ENCODE data around the gene SLC37A3.
"Not testable (repeated sequence)": the region's sequence is repeated elsewhere in the genome, so short reads cannot be mapped to it uniquely, and the experiment has no call there.

Gene SLC37A3

DNA sequence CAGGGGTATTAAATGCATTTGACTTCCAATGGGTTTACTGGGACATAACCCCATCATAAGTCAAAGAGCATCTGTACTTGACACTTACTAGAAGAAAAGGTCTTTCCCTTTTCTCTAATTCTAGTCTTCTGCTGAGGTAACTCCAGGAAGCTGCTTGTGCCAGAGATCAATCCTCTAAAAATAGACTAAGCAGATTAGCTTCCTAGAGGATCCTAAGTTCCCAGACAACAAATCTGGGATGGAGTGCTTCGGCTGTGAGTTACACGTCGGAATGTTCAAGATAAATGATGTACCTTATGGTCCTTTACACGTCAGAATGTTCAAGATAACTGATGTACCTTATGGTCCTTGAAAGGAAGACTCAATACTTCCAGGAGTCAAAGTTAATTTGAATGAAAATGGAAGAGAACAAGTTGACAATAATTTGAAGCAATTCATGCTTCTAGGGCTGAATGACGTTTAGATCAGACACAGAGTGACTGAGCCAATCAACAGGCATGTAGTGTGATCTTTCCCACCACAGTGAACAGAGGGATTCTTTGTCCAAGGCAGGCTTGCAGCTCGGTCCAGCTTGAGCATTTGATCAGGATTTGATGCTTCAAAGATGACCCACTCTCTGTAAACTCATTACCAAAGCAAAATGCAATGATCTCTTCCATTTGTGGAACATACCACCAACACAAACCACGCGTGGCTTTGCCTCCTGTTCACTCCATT, 63.8 kb downstream of the SLC37A3 start:
- no peak for DNase-seq (ENCODE audit: insufficient read length)
- no peak for FAIRE-seq
- TF ChIP-seq TAF1 (IDR thresholded peaks at IDR 0.05; ENCODE audit: borderline replicate concordance, low read depth, low read length): no peak
- no peak for TF ChIP-seq POLR2AphosphoS5 (IDR thresholded peaks at IDR 0.05; ENCODE audit: low read depth, low read length)
- TF ChIP-seq POLR2A (IDR thresholded peaks at IDR 0.05; ENCODE audit: low read depth, low read length): no peak

DNA sequence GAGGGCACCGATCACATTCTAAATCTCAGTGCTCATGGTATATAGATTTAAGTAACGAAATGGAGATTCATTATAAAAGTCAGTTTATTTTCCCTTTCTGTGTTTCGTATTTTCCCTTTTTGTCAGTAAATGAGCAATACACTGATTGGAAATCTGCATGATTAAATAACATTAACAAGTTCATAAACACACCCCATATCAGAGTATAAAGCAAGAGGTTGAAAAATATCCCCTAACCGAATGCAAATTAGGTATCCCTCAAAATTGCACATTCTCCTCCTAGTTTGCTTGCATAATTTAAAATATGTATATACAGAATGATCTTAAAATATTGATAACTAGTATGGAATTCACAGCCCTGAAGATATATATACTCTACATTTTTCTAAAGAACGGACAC, 64.6 kb downstream of the SLC37A3 start:
- no peak for FAIRE-seq
- no peak for DNase-seq (ENCODE audit: insufficient read length)
- no peak for TF ChIP-seq POLR2AphosphoS5 (IDR thresholded peaks at IDR 0.05; ENCODE audit: low read depth, low read length)
- no peak for TF ChIP-seq POLR2A (IDR thresholded peaks at IDR 0.05; ENCODE audit: low read depth, low read length)
- TF ChIP-seq TAF1 (IDR thresholded peaks at IDR 0.05; ENCODE audit: borderline replicate concordance, low read depth, low read length): no peak

DNA sequence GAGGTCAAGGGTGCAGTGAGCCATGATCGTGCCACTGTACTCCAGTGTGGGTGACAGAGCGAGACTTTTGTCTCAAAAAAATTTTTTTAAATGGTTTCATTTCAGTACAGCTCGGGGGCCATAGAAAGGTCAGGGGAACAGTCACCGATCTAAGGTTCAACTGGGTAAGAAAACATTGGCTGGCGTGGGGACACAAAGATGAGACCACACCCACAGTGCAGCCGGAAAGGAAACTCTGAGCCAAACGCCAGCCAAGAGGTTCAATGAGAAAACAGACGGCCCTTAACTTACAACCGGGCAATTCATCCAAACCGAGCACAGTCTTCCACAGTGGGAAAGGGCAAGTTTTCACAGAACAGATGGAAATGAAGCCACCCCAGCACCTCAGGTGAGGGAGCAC, 65.1 kb downstream of the SLC37A3 start:
- DNase-seq (ENCODE audit: insufficient read length): no peak
- TF ChIP-seq POLR2A (IDR thresholded peaks at IDR 0.05; ENCODE audit: low read depth, low read length): no peak
- TF ChIP-seq TAF1 (IDR thresholded peaks at IDR 0.05; ENCODE audit: borderline replicate concordance, low read depth, low read length): no peak
- no peak for TF ChIP-seq POLR2AphosphoS5 (IDR thresholded peaks at IDR 0.05; ENCODE audit: low read depth, low read length)

DNA sequence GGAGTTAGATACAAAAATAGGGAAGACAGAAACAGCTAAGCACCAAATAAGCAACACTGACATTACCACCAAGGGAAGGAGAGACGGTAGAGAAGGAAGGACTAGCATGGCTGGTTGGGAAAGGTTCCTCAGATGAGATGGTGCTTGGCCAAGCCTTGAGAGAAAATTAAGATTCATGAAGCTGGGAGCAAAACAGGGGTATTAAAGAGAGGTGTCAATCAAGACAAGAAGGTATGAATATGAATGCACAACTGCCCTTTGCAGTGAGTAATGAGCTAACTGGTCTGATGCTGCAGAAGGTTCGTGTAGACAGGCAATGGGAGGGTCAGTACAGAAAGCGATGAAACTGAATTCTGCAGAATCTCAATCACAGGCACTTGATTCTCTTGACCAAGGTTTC, 67.7 kb downstream of the SLC37A3 start:
- TF ChIP-seq TAF1 (IDR thresholded peaks at IDR 0.05; ENCODE audit: borderline replicate concordance, low read depth, low read length): no peak
- TF ChIP-seq POLR2AphosphoS5 (IDR thresholded peaks at IDR 0.05; ENCODE audit: low read depth, low read length): no peak
- TF ChIP-seq POLR2A (IDR thresholded peaks at IDR 0.05; ENCODE audit: low read depth, low read length): no peak
- FAIRE-seq: no peak
- DNase-seq (ENCODE audit: insufficient read length): no peak

More for the DNA sequence above, 65.1 kb downstream of the SLC37A3 start:
- no peak for FAIRE-seq

DNA sequence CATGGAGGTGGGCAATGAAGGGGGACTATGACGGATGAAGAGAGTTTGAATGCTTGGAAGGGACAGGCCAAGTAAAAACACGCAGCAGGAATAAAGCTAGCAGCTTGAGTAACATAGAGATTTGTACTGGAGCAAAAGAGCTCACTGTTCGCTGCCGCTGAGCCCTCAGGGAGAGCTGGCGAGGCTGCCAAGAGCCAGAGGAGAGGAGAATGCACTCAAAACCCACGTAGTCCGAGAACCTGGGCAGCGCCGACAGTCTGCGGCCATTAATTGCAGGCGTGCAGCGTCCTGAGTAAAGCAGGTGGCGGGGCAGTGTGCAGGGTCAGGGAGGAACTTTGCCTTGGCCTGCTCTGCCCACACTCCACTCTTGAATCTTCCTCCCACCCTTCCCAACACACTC, 68.2 kb downstream of the SLC37A3 start:
- TF ChIP-seq POLR2A (IDR thresholded peaks at IDR 0.05; ENCODE audit: low read depth, low read length) (no peak), POLR2AphosphoS5 (IDR thresholded peaks at IDR 0.05; ENCODE audit: low read depth, low read length) (no peak), TAF1 (IDR thresholded peaks at IDR 0.05; ENCODE audit: borderline replicate concordance, low read depth, low read length) (no peak)
- FAIRE-seq: no peak
- DNase-seq (ENCODE audit: insufficient read length): no peak

DNA sequence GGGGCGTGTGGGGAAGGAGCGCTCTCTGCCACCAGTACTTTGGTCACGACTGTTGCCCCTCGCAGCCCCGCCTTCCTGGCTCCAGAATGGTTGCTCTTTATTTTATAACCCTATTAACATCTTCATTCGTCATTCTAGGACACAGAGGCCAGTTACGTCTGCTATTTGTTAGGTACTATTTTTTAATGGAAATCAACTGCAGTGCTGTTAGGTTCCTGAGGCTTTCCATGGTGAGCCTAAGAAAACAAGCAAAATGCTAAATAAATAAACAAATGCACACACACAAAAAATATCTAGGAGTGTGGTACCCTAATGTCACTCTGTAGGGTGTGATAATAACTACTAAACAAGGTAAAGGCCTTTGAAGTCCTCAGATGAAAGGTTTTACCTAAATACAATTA, 71.1 kb downstream of the SLC37A3 start:
- TF ChIP-seq TAF1 (IDR thresholded peaks at IDR 0.05; ENCODE audit: borderline replicate concordance, low read depth, low read length) (no peak), POLR2A (IDR thresholded peaks at IDR 0.05; ENCODE audit: low read depth, low read length) (no peak), POLR2AphosphoS5 (IDR thresholded peaks at IDR 0.05; ENCODE audit: low read depth, low read length) (no peak)
- no peak for DNase-seq (ENCODE audit: insufficient read length)
- FAIRE-seq: no peak

DNA sequence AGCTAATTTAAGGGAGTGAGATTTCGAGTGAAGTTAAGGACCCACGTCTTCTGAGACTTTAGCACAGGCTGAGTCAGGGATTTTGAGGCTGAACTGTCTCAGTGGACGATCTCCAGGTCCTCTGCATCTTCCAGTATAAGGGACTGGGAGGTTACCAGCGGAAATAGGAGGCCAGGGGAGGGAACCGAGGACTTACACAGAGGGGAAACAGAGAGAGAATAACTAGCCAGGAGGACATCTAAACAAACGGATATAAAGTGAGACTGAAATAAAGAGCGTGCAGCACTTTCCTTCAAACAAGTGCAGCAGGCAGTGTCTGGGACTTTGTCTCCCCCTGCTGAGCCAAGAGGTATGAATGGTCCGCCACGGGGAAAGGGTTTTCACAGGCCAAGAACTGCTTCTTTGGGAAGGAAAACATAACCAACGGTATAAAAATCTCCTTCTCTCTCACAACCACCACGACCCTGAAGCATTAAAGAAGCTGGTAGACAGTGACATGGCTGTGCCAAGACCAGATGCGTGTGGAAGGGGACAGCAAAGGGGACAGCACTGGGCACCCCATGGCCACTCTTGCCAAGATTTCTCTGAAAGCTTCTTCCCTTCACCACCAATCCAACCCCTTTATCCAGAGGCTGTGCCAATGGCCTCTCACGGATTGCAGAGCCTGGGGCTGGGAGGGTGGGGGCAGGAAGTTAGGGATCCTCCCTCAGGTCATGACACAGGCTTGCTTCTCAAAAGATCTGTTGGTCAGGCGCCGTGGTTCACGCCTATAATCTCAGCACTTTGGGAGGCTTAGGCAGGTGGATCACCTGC, 72.0 kb downstream of the SLC37A3 start:
- DNase-seq (ENCODE audit: insufficient read length) (peak; percentile 41), FAIRE-seq (peak; percentile 71)
- TF ChIP-seq POLR2AphosphoS5 (IDR thresholded peaks at IDR 0.05; ENCODE audit: low read depth, low read length) (no peak), TAF1 (IDR thresholded peaks at IDR 0.05; ENCODE audit: borderline replicate concordance, low read depth, low read length) (no peak), POLR2A (IDR thresholded peaks at IDR 0.05; ENCODE audit: low read depth, low read length) (no peak)

DNA sequence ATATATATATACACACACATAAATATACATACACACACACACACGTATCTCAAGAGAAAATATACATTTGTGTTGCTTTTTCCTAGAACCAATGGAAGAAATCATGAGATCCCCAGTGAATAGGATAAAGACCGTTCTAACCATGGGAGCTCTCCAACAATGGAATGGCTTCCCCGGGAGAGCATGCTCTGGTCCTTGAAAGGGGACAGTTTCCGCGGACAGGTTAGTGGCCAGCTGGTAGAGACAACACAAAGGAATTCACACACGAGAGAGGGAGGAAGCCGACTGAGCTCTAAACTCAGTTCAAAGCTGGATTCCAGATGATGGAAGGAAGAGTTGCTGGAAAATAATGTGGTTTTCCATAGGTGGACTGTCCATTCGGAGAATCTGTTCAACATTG, 72.7 kb downstream of the SLC37A3 start:
- DNase-seq (ENCODE audit: insufficient read length): no peak
- TF ChIP-seq POLR2AphosphoS5 (IDR thresholded peaks at IDR 0.05; ENCODE audit: low read depth, low read length): no peak
- FAIRE-seq: no peak

DNA sequence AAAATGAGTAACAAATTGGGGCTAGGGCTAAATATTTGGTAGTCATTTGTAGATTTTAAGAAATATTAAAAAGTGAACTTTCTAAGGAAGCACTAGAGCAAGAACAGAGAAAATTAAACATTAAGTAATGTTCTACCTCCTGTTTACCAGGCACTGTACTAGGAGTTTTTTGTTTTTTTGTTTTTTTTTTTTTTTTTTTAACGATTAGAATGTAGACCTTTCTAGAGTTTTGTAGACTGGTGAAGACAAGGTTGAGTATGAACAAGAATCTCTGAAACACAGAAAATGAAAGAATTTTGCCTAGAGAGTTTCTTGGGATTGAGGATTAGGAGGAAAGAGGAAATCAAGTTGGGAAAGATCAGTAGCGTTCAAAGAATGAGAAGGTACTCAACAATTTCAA, 73.6 kb downstream of the SLC37A3 start:
- no peak for TF ChIP-seq POLR2A (IDR thresholded peaks at IDR 0.05; ENCODE audit: low read depth, low read length)
- no peak for DNase-seq (ENCODE audit: insufficient read length)
- FAIRE-seq: no peak

DNA sequence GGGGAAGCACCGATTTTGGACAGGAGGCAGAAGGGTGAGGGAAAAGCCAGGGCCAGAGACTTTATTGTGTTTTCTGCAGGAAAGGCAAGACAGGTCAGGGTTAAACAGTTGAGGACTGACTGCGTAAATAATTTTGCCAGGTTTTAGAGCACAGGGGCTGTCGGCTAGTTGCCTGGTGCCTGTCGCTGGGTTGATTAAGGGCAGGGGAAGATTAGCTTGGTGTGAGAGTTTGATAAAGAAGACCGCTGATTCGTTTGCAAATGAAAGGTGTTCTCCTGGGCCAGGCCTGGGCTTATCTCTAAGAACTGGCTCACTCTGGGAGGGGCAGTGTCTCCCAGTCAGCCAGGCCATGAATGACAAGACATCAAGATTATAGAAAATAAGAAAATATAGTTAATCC, 75.6 kb downstream of the SLC37A3 start:
- no peak for FAIRE-seq

DNA sequence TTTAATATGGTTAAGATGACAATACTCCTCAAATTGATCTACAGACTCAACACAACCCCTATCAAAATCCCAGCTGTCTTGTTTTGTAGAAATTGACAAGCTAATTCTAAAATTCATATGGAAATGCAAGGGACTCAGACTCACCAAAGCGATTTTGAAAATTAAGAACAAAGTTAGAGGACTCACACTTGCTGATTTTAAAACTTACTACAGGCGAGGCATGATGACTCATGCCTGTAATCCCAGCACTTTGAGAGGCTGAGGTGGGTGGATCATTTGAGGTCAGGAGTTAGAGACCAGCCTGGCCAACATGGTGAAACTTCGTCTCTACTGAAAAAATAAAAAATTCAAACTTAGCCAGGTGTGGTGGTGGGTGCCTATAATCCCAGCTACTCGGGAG, 78.3 kb downstream of the SLC37A3 start:
- not testable (repeated sequence) for DNase-seq (ENCODE audit: insufficient read length); FAIRE-seq

More for the DNA sequence above, 75.6 kb downstream of the SLC37A3 start:
- DNase-seq (ENCODE audit: insufficient read length): no peak
- TF ChIP-seq POLR2AphosphoS5 (IDR thresholded peaks at IDR 0.05; ENCODE audit: low read depth, low read length) (no peak), TAF1 (IDR thresholded peaks at IDR 0.05; ENCODE audit: borderline replicate concordance, low read depth, low read length) (no peak), POLR2A (IDR thresholded peaks at IDR 0.05; ENCODE audit: low read depth, low read length) (no peak)

DNA sequence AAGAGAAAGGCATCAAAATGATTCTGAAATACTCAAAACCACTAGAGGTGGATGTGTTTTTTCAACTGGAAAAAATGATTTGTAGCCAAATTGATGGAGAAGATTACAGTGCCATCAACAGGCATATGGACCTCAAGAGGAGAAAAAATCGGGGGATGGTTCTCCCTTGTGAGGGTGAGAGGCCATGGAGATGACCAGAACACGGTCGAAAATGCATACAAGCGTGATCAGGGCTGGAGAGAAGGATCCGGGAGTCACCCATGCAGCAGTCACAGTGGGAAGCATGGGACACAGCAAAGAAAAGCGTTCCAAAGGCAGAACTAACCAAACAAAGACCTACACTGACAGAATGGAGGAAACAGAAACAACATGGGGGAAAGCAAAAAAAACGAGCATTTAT, 80.3 kb downstream of the SLC37A3 start:
- no peak for DNase-seq (ENCODE audit: insufficient read length)
- no peak for FAIRE-seq
- TF ChIP-seq POLR2AphosphoS5 (IDR thresholded peaks at IDR 0.05; ENCODE audit: low read depth, low read length) (no peak), TAF1 (IDR thresholded peaks at IDR 0.05; ENCODE audit: borderline replicate concordance, low read depth, low read length) (no peak), POLR2A (IDR thresholded peaks at IDR 0.05; ENCODE audit: low read depth, low read length) (no peak)

All from GM12892 (cell line).